Measurements from ENCODE around the gene DNLZ. TPM values are rescaled to one million over a fixed set of nuclear protein-coding genes. Genes with fewer than 3 reads are reported as not detected.
"Not testable (repeated sequence)": the region's sequence is repeated elsewhere in the genome, so short reads cannot be mapped to it uniquely, and the experiment has no call there.

The DNLZ gene
- total RNA-seq (2014; rRNA removed; shearing (Covaris generic)): 36.6 and 44.0 TPM in 2 replicates
- 10.6 and 11.6 TPM in 2 replicates for polyA plus RNA-seq (2015; cell fraction: cytosol; rRNA removed)
- 7.0 and 8.6 TPM in 2 replicates for polyA plus RNA-seq (2015; cell fraction: nucleus; rRNA removed)

GRCh38 chr9:136363106-136363948 is at the start of gene DNLZ:
DNLZ (minus strand) TSS chr9:136363744; CDS start chr9:136363714, 30 bp downstream.
- DNase-seq (ENCODE audit: low read depth): peak; percentile 81

DNA sequence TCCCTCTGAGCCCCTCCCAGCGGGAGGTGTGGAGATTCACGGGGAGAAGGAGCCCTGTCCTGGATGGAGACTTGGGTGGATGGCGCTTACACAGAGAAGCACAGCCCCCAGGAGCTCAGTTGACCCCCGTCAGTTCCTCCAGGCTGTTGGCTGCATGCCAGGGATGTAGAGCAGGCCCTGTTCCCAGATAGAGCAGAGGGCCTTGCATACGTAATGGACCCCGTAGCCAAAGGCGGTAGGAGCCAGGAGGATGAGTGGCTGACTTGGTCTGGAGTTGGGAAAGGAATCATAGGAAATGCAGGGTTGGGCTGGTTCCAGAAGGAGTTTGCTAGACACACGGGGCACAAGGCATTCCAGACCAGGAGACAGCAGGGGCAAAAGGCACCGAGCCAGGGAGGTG is 49.4 kb upstream of the DNLZ start:
- no peak for DNase-seq (ENCODE audit: low read depth)

- DNase-seq (ENCODE audit: low read depth): no peak
Observed at GRCh38 chr9:136411378-136411777, 47.8 kb upstream of the DNLZ start.

DNA sequence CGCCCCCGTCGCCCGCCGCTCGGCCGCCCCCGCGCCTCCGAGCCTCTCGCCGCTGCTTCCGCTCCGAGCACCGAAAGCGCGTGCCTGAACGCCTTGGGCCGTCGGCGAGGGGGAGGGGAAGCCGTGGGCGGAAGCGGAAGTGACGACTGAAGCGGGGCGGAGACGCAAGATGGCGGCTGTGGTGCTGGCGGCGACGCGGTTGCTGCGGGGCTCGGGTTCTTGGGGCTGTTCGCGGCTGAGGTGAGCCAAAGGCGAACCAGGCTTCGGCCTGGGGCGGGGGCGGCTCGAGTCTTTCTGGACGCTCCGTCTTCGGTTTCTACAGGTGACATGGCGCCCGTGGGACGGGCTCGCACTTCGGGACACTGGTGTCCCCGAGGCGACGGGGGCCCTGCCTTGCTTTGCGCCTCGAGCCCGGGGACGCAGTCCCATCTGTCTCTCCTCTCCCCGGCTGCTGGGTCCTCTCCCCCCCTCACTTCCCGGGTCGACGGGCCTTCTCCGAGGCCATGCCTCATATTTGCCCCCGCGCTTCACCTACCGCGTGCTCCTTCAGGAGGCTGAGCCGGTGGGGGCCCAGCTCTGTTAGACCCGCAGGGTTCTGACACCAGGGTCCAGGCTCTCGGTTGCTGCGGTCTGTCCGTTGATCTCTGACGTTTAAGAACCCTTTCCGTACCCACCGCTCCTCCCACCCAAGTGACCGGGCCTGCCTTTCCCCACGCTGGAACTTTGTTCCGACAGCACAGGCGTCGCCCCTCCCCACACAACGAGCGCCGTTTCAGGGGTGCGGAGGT is 47.1 kb upstream of the DNLZ start, which contains the start of the genes ENTR1 and PMPCA:
TSS of gene ENTR1 (minus strand) at position 115 of the 788 bp plus-strand sequence. CDS start 217 bp downstream, outside the sequence.
TSS of gene PMPCA (plus strand) at position 159 of the 788 bp plus-strand sequence. CDS start at position 170, 11 bp downstream.
- peak; percentile 75 for DNase-seq (ENCODE audit: low read depth)

- DNase-seq (ENCODE audit: low read depth): no peak
Observed at GRCh38 chr9:136409557-136410455, 46.3 kb upstream of the DNLZ start.

DNA sequence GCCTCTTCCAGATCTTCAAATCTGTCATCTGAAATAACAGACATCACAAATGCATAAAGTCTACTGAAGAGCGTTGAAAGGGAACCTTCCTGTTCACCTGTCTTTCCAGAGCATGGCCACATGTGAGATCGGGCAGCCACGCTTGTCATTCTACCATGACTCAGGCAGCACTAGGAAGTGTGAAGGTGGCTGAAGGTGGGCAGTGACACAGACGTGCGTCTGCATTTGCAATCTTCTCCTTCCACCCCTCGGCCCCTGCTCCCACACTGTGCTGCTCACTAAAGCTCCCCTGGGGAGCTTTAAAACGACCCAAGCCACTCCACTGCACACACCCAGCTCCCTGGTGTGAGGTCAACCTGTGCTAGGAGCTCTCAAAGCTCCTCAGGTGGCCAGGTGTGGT is 44.4 kb upstream of the DNLZ start:
- no peak for DNase-seq (ENCODE audit: low read depth)

DNA sequence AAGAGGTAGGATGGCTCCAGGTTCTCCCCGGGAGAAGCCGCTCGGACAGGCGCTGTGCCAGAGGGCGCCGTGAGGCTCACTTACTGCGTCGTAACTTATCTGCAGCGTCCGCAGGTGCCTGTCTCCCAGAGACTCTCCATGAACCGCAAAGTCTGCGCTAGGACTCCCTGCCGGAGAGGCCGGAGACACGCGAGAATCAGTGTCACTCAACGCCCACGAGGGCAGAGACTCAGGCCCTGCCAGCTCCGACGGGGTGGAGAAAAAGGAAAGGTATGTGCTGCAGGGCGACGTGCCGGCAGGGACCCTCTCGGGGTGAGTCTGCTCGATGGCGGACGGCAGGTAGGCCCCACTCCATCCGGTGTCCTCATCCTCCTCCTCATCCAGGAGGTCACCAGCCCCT is 43.5 kb upstream of the DNLZ start:
- not testable (repeated sequence) for DNase-seq (ENCODE audit: low read depth)

- not testable (repeated sequence) for DNase-seq (ENCODE audit: low read depth)
Observed at GRCh38 chr9:136405904-136406303, 42.4 kb upstream of the DNLZ start.

- DNase-seq (ENCODE audit: low read depth): no peak
Observed at GRCh38 chr9:136405481-136405880, 41.9 kb upstream of the DNLZ start.

DNA sequence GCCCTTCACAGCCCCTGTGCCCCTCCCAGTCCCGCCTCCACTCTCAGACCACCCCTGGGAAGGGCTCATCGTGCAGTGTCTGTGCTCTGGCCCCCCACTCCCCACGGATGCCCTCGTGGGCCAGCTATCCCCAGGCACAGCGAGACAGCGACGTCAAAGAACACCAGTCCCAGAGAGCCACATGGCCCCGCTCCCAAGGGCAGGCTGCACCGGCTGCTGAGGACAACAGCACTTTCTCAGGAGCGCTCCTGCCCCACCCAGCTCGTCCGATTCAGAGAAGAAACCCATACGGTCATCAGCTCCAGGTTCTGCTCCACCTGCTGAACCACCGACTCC is 41.2 kb upstream of the DNLZ start:
- DNase-seq (ENCODE audit: low read depth): no peak

DNA sequence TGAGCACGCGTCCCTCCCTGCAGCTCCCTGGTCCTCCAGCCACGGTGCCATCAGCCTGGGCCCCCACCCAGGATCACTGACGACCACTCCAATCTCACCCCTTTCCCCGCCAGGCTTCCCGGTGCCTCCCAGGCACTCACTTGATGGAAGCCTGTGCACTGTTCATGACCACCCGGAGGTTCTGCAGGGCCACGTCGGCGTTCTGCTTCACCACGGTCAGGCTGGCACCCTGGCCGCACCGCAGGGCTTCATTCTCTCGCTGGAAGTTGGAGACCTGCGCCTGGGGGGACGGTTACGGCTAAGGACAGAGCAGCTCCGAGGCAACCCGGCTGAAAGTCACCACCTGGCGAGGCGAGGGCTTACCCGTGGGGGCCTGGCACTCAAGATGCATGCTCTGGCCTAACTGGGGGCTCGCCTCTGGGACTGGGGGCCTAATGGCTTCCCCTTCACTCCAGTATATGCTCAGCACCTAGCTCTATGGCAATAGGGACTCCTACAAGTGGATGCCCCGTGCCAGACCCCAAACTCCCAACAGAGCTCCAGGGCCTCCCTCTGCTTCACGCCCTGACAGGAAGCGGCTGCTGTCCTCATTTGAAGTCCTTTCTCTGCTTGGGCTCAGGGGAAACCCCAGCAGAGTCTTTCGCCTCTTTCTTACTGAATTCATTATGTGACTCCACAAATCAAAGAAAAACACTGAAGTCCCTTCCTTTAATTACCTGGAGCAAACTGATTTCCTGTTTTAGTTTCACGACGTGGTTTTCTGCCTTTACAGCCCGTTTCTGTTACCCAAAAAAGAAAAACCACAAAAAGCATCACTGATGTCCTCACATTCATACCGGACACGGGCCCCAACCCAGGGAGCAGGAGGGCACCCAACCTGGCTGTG is 40.6 kb upstream of the DNLZ start:
- no peak for DNase-seq (ENCODE audit: low read depth)

DNA sequence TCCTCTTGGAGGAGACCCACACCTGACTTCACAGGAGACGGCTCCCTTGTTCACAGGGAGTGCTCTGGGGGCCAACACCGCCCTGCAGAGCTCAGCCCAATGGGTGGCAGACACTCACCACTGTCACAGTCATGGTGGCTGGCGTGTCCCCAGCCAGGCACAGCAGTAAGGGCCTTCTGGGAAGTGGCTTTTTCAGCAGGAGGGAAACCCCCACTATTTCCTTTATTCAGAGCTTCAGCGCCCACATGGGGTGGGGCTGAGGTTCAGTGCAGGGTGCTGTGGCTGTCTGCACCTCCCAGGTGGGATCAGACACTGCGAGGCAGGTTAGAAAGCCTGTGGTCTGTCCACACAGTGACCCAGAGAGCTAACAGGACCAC is 40.0 kb upstream of the DNLZ start:
- no peak for DNase-seq (ENCODE audit: low read depth)

DNA sequence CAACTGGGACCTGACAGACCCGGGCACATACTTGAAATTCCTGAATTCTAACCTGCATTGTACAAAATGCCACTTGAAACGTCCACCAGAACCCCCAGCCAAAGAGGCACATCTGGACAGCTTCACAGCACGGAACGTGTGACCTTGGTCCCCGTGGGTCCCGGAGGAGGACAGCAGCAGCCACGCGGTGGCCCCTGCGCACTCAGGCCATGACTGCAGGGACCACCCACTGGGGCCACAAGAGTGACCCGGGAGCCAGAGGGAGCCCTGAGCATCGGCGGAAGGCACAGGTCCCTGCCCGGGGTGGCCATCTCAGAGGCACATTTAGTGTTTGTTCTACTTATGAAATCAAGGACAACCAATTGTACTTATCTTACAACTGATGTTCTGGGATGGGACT is 38.5 kb upstream of the DNLZ start:
- DNase-seq (ENCODE audit: low read depth): no peak

GRCh38 chr9:136401173-136401922 is 37.8 kb upstream of the DNLZ start:
- DNase-seq (ENCODE audit: low read depth): no peak

GRCh38 chr9:136400038-136400834 is 36.7 kb upstream of the DNLZ start, which contains the start of gene SNAPC4:
SNAPC4 (minus strand) TSS chr9:136400170; CDS start chr9:136398428, 1,742 bp downstream.
- peak; percentile 79 for DNase-seq (ENCODE audit: low read depth)

DNA sequence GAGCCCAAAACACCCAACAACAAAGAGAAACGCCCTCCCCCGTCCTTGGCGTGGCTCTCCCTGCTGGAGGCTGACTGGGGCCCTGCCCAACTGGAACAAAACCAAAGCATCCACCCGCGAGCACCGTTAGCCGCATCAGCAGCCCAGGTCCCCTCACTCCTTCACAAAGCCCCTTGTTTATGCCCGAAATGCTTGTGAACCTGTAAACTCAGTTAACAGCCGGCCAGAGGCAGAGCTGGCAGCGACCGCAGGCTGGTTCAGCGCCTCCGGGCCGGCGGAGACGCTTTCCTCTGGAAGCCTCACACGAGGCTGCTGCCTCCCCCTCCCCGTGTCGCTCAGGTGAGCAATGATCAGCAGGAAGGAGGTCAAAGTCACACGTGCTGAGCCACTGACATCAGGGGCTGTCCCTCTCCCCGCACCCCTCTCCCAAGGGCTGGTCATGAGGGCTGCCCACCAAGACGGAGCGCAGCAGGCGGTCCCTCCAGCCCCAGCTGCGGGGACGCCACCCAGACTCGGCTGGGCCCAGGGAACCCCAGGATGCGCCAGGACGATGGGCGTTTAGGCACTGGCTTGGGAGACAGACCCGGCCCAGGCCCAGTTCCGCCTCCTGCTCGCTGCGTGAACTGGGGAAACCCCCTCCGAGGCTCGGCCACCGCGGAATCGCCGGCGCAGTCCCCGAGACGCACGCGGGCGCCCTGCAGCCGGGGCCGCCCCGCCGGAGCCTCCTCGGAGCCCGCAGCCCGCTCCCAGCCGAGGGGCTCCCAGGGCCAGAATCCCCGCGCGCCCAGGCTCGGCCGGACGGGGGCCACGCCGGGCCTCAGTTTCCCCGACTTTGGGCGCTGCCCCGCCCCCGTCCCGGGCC is 35.9 kb upstream of the DNLZ start:
- DNase-seq (ENCODE audit: low read depth): no peak

GRCh38 chr9:136398286-136398685 is 34.7 kb upstream of the DNLZ start:
- DNase-seq (ENCODE audit: low read depth): no peak
